Measurements from ENCODE around the gene NPLOC4. TPM values are rescaled to one million over a fixed set of nuclear protein-coding genes. Genes with fewer than 3 reads are reported as not detected.

Gene NPLOC4
- total RNA-seq, 4 donors from 2014 or later: 14.6 to 86.3 (median 30.9) TPM

DNA sequence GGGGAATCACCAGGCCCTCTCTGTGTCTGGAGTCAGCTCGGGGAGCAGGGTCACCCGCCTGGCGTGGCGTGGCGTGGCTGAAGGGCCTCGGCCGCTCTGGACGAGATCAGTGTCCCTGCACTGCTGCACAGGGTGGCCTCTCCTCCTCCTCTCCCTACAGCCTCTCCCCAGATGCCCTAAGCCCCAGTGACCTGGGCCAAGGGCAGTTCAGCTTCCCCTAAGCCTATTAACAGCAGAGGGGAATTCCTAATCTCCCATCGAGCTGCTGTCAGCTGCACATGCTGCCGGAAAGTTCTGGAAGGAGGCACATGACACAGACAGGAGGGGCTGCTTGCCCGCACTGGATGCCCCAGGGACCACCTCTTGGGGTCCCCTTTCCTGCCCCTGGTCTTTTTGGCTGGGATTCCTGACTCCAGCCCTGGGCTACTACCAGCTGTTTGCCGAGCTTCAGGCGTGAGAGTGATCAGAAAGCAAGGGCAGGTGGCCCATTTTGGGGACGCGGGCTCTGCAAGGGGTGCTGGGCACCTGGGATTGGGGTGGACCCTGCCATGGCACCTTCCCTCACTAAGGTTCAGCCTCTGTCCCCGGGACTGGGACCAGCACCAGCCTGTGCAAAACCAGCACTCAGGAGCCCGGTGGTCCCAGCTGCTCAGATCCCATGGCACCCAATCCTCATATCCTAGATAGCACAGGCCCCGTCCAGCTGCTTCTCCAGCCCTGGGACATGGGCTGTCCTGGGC is 18.6 kb upstream of the NPLOC4 start:
- Histone ChIP-seq H3K27ac (no peak overlapping the region), H3K4me1 (no peaks in the 10 kb centered on the region), H3K9me3 (no peaks in the 10 kb centered on the region), H3K4me3 (no peak overlapping the region), H3K36me3 (no peaks in the 10 kb centered on the region), H3K27me3 (peaks cover 4 to 6% of the 10 kb centered on the region in 2 donors)
- intact Hi-C loops (cut with DNase I; ENCODE audit: low total_unique reads): no loop called here
- no peak for TF ChIP-seq POLR2A (IDR thresholded peaks at IDR 0.05)
- TF ChIP-seq, protein P1, sequence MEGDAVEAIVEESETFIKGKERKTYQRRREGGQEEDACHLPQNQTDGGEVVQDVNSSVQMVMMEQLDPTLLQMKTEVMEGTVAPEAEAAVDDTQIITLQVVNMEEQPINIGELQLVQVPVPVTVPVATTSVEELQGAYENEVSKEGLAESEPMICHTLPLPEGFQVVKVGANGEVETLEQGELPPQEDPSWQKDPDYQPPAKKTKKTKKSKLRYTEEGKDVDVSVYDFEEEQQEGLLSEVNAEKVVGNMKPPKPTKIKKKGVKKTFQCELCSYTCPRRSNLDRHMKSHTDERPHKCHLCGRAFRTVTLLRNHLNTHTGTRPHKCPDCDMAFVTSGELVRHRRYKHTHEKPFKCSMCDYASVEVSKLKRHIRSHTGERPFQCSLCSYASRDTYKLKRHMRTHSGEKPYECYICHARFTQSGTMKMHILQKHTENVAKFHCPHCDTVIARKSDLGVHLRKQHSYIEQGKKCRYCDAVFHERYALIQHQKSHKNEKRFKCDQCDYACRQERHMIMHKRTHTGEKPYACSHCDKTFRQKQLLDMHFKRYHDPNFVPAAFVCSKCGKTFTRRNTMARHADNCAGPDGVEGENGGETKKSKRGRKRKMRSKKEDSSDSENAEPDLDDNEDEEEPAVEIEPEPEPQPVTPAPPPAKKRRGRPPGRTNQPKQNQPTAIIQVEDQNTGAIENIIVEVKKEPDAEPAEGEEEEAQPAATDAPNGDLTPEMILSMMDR (IDR thresholded peaks at IDR 0.05): no peak
- no peak for DNase-seq

DNA sequence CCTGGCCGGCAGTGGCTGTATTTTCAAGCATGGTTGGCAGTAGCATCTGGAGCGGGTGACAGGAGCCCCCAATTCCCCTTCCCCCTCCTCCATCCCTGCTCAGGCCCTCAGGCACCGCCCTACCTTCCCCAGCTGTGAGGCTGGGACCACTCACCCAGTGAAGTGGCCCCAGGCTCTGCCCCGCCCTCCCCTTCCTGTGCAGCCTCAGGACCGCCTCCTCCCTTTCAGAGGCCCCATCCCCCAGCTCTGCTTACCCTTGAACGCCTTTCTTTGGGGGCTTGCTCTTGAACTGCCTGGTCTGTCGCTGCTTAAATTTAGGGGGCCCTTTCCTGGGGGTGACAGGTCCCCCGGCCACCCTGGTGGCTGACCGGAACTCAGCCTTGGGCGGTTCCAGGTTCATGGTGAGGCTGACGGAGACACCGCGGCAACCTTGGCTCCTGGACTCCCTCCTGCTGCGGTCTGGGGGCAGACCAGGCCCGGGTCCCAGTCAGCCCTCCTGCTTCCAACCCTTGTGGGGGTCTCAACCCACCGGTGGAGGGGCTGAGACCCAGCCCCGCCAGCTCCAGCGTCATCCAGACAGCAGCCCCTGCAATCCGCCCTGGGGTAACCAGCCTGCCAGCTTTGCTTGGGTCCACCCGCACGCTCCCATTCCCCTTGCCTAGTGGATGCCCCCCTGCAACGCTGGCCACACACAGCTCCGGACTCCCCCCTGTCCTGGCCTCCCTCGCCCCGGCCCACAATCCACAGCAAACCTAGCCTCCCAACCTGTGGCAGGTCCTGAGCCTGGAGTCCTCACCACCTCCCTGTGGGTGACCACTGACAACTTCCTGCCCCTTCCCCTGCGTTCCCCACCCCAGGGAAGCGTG is 16.2 kb upstream of the NPLOC4 start:
- no peaks in the 10 kb centered on the region for H3K4me1 ChIP-seq
- H3K36me3 ChIP-seq: no peaks in the 10 kb centered on the region
- no peak overlapping the region for H3K4me3 ChIP-seq
- no peak for TF ChIP-seq POLR2A (IDR thresholded peaks at IDR 0.05)
- TF ChIP-seq, protein P1 (IDR thresholded peaks at IDR 0.05): no peak
- peaks cover 0 to 8% of the 10 kb centered on the region in 2 donors for H3K9me3 ChIP-seq
- intact Hi-C loops (cut with DNase I; ENCODE audit: low total_unique reads): no loop called here
- H3K27me3 ChIP-seq: peaks cover 13 to 23% of the 10 kb centered on the region in 2 donors
- no peak for DNase-seq
- H3K27ac ChIP-seq: no peak overlapping the region

DNA sequence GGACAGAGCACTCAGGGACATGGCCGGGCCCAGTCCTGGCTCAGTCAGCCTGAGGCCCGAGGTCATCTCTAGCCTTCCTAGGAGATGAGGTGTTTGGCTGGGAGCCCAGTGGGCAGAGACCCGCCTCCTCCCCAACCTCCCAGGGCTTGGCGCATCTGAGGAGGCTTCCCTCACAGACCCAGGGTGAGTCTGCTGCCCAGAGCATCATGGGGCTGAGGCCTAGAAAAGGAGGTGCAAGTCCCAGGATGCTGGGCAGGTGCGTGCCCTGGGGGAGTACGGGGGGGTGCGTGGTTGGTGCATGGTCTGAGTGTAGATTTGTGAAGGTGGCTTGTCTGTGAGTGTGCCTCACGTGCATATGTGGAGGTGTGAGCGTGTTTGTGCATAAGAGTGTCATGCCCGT is 14.8 kb upstream of the NPLOC4 start:
- H3K4me1 ChIP-seq: no peaks in the 10 kb centered on the region
- H3K4me3 ChIP-seq: no peak overlapping the region
- DNase-seq: no peak
- H3K36me3 ChIP-seq: no peaks in the 10 kb centered on the region
- intact Hi-C loops (cut with DNase I; ENCODE audit: low total_unique reads): no loop called here
- no peak overlapping the region for H3K27ac ChIP-seq
- TF ChIP-seq POLR2A (IDR thresholded peaks at IDR 0.05): no peak
- TF ChIP-seq, protein P1 (IDR thresholded peaks at IDR 0.05): no peak
- H3K9me3 ChIP-seq: peaks cover 0 to 8% of the 10 kb centered on the region in 2 donors
- H3K27me3 ChIP-seq: peaks cover 13 to 23% of the 10 kb centered on the region in 2 donors

DNA sequence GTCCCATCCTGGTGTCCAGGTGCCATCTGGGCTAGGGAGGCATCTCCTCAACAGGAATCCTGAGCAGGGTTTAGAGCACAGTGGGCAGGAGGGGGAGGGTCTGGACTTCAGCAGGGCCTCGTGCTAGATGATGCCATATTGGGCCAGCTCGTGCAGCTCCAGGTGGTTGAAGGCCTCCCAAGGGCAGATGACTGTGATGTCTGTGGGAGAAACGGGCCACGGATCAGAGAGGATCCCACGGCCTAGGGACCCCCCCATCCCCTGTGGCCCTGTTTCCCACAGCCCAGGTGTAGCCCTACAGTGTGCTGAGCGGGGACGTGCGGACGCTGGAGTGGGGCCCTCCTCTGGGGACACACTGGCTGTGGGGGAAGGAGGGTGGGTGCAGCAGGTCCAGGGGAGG is 14.0 kb upstream of the NPLOC4 start:
- Histone ChIP-seq H3K4me1 (no peaks in the 10 kb centered on the region), H3K36me3 (no peaks in the 10 kb centered on the region), H3K9me3 (peaks cover 0 to 8% of the 10 kb centered on the region in 2 donors), H3K4me3 (no peak overlapping the region), H3K27ac (no peak overlapping the region), H3K27me3 (peaks cover 13 to 23% of the 10 kb centered on the region in 2 donors)
- DNase-seq: no peak
- intact Hi-C loops (cut with DNase I; ENCODE audit: low total_unique reads): no loop called here
- no peak for TF ChIP-seq POLR2A (IDR thresholded peaks at IDR 0.05)
- TF ChIP-seq, protein P1 (IDR thresholded peaks at IDR 0.05): no peak

DNA sequence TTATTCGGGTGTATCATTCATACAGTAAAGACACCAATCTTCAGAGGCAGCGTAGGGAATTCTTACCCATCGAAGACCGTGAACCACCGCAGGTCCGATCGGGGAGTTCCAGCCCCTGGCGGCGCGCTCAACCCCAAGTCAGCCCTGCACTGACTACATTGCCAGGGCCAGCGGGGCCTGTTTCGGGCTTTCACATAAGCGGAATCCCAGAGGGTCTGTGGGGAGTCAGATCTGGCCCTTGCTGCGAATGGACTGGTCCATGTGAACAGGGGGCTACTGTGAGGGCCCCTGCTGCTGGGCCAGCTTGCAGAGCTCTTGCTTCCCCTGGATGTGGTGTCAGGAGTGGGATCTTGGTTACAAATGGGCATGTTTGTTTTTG is 11.8 kb upstream of the NPLOC4 start:
- intact Hi-C loops (cut with DNase I; ENCODE audit: low total_unique reads): no loop called here
- no peak for TF ChIP-seq POLR2A (IDR thresholded peaks at IDR 0.05)
- TF ChIP-seq, protein P1 (IDR thresholded peaks at IDR 0.05): no peak
- Histone ChIP-seq H3K4me3 (no peak overlapping the region), H3K9me3 (peaks cover 0 to 8% of the 10 kb centered on the region in 2 donors), H3K27ac (no peak overlapping the region), H3K36me3 (no peaks in the 10 kb centered on the region), H3K27me3 (peaks cover 13 to 23% of the 10 kb centered on the region in 2 donors), H3K4me1 (no peaks in the 10 kb centered on the region)
- DNase-seq: no peak

All from uterus (tissue), 4 donors.